Ishikawa (cell line): ENCODE results near the gene CHD5.

Source experiments
- EP300 ChIP-seq: IDR thresholded peaks from 2 replicates; pipeline ENCODE4 v1.6.1; 2012; ENCODE audit warnings: borderline replicate concordance
- FOXM1 ChIP-seq: IDR thresholded peaks from 2 replicates; pipeline ENCODE4 v1.6.1; 2012; ENCODE audit warnings: low read depth, borderline replicate concordance
- RAD21 ChIP-seq: IDR thresholded peaks from 2 replicates; pipeline ENCODE4 v1.6.1; 2012; ENCODE audit warnings: low read depth
- TAF1 ChIP-seq: IDR thresholded peaks from 2 replicates; pipeline ENCODE4 v1.6.1; 2012; ENCODE audit warnings: low read depth, mild to moderate bottlenecking
- TEAD4 ChIP-seq: IDR thresholded peaks from 2 replicates; pipeline ENCODE4 v1.6.1; 2012
- YY1 ChIP-seq: IDR thresholded peaks from 2 replicates; pipeline ENCODE4 v1.6.1; 2012; ENCODE audit warnings: low read depth

DNA sequence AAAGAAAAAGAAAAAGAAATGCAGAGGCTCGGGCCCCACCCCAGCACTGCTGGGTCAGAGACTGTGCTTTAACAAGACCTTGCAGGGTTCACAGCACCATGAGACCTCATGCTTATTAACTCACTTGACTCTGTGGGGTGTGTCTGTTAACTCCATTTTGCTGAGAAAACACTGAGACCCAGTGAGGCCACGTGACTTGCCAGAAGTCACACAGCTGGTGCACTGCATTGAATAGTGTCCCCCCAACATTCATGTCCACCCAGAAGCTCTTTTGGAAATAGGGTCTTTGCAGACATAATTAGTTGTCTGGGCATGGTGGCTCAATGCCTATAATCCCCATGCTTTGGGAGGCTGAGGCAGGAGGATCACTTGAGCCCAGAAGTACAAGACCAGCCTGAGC lies 39.7 kb downstream of the CHD5 start:
- TF ChIP-seq YY1, result no peak
- TF ChIP-seq RAD21, result no peak
- no peak for TF ChIP-seq EP300
- no peak for TF ChIP-seq TAF1
- no peak for TF ChIP-seq TEAD4
- no peak for TF ChIP-seq FOXM1
